ENCODE data around the gene SYNGR1. TPM values are rescaled to one million over a fixed set of nuclear protein-coding genes. Genes with fewer than 3 reads are reported as not detected.

The SYNGR1 gene
- total and polyA plus RNA-seq, 2 of the 8 experiments (the other 6 are each of a cell fraction or from before 2014, with no cell fraction given) = 32.5 to 84.7 TPM

DNA sequence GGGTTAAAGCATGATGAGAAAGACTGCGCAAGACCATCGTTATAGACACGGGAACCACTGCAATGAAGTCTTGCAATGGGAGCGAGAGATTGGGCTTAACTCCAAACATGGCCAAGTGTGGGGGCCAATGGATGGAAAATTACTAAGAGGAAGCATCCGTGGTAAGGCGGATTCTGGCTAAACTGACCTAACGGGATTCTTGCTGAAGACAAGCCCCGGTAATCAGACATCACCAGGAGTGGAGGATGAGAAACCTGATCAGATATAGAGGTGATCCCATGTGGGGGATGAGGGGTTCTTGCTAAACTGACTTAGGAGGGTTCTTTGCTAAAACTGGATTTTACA, 5.8 kb upstream of the SYNGR1 start:
- no peaks in the 10 kb centered on the region for H3K36me3 ChIP-seq (ENCODE audit: control insufficient read depth in 2 of 4, insufficient read depth in 4 of 4, low read length in 3 of 4)
- peak overlapping the region; percentile 23; the same call in 1 of the 2 replicates for H2BK15ac ChIP-seq (ENCODE audit: low read length)
- no peak overlapping the region for H3K9ac ChIP-seq (replicated peaks in 1 of 4; ENCODE audit: extremely low read depth in 1 of 4, low read depth in 3 of 4, low read length in 3 of 4)
- peak overlapping the region; percentile 56; the same call in 1 of the 2 replicates for H3K18ac ChIP-seq (ENCODE audit: extremely low read depth, low read length)
- no peaks in the 10 kb centered on the region for H3K79me1 ChIP-seq (ENCODE audit: low read depth, low read length)
- no peak for FAIRE-seq
- H2BK12ac ChIP-seq (ENCODE audit: low read depth, low read length) = no peak overlapping the region
- H3K56ac ChIP-seq (replicated peaks; ENCODE audit: insufficient read length, low read depth, low read length) = no peak overlapping the region
- DNase-seq (ENCODE audit: low read depth in 1 of 2, low spot score in 2 of 2) = no peak
- H3K27me3 ChIP-seq (replicated peaks in 1 of 4; ENCODE audit: control insufficient read depth in 3 of 4, extremely low read depth in 1 of 4, insufficient read depth in 3 of 4, low read length in 3 of 4) = 0 out of 7 replicates have a peak, but pooled peaks cover 0 to 2% (median 0%) of the 10 kb centered on the region in 4 experiments
- 0 out of 4 replicates have a peak overlapping the region, but pooled peaks of 1 of the 2 experiments have one; percentile 12 for H3K4me2 ChIP-seq (ENCODE audit: insufficient read depth in 1 of 2, low read depth in 2 of 2, low read length in 2 of 2)
- H3K79me2 ChIP-seq (ENCODE audit: control insufficient read depth in 1 of 2, insufficient read depth in 2 of 2, low read length in 2 of 2) = no peaks in the 10 kb centered on the region
- H2BK20ac ChIP-seq (ENCODE audit: low read length) = 0 out of 2 replicates have a peak overlapping the region, but pooled peaks have one; percentile 1
- no peaks in the 10 kb centered on the region for H3K23me2 ChIP-seq (ENCODE audit: low read depth, low read length)
- no peak overlapping the region for H2BK5ac ChIP-seq (ENCODE audit: low read depth, low read length)
- H3K4me1 ChIP-seq (replicated peaks in 1 of 4; ENCODE audit: control insufficient read depth in 3 of 4, insufficient read depth in 4 of 4, low read length in 3 of 4) = peaks cover 2 to 6% (median 4%) of the 10 kb centered on the region in 4 experiments; a peak in 5 of 7 replicates
- no peak overlapping the region for H4K5ac ChIP-seq (ENCODE audit: insufficient read length, low read depth, low read length)
- H2BK120ac ChIP-seq (replicated peaks; ENCODE audit: low read depth, low read length) = no peak overlapping the region
- no peak overlapping the region for H2AK5ac ChIP-seq (ENCODE audit: low read depth, low read length)
- peak overlapping the region; percentile 47; the same call in 1 of the 2 replicates for H2AFZ ChIP-seq (ENCODE audit: low read length)
- H4K91ac ChIP-seq (replicated peaks; ENCODE audit: insufficient read length, low read length) = no peak overlapping the region
- H3K27ac ChIP-seq (ENCODE audit: low read depth, low read length) = no peak overlapping the region
- 66% methylated on average over 8 of the region's 8 CpGs; no CpG with 5 or more reads in 1 of the 2 experiments for WGBS, 2 experiments (ENCODE audit: extremely low coverage in 1 of 2, insufficient coverage in 1 of 2, insufficient read length in 1 of 2, insufficient replicate concordance in 2 of 2, low coverage in 1 of 2, low lambda C conversion rate in 2 of 2, missing lambda C conversion rate in 1 of 2)
- H3K4ac ChIP-seq (replicated peaks; ENCODE audit: insufficient read length, low read depth, low read length) = no peak overlapping the region
- H4K20me1 ChIP-seq (replicated peaks in 1 of 2; ENCODE audit: control insufficient read depth in 1 of 2, insufficient read depth in 2 of 2, low read length in 2 of 2) = peaks cover 0 to 2% of the 10 kb centered on the region in 2 experiments
- CTCF ChIA-PET (ENCODE audit: partially characterized antibody) = interaction anchor here (0.8 to 8.1 kb wide), 26 partner anchors 9 to 209 kb away, joined by 3 to 110 read pairs (median 4); partner anchors contain the start of genes RPL3 and TAB1
- POLR2A ChIA-PET (ENCODE audit: partially characterized antibody) = interaction anchor here (0.9 to 20.6 kb wide), 4 partner anchors 27 to 181 kb away, joined by 3 to 472 read pairs (median 3); partner anchors contain the start of gene RPL3
- no peak overlapping the region for H3K23ac ChIP-seq (ENCODE audit: insufficient read length)
- no peak overlapping the region for H3K14ac ChIP-seq (ENCODE audit: insufficient read length)
- H4K8ac ChIP-seq (ENCODE audit: extremely low read depth, insufficient read depth, low read length) = no peak overlapping the region
- no peaks in the 10 kb centered on the region for H3K9me3 ChIP-seq (ENCODE audit: insufficient read depth in 2 of 2, low read depth in 1 of 2, low read length in 1 of 2)
- H3K4me3 ChIP-seq (ENCODE audit: extremely low read depth in 1 of 4, insufficient read depth in 2 of 4, low read depth in 3 of 4, low read length in 4 of 4) = peak overlapping the region in 1 of 4 experiments; percentile 3; a peak in 1 of 8 replicates
- TF ChIP-seq POU5F1 (IDR thresholded peaks at IDR 0.05; ENCODE audit: low read depth, low read length) = no peak
- TF ChIP-seq, protein P1, sequence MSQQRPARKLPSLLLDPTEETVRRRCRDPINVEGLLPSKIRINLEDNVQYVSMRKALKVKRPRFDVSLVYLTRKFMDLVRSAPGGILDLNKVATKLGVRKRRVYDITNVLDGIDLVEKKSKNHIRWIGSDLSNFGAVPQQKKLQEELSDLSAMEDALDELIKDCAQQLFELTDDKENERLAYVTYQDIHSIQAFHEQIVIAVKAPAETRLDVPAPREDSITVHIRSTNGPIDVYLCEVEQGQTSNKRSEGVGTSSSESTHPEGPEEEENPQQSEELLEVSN (IDR thresholded peaks at IDR 0.05) = no peak
- TF ChIP-seq ASH2L (IDR thresholded peaks at IDR 0.05; ENCODE audit: low read length) = no peak
- TF ChIP-seq TAF7 (optimal IDR thresholded peaks at IDR 0.05; ENCODE audit: borderline replicate concordance, low read depth, low read length) = no peak
- no peak for TF ChIP-seq FOSL1 (IDR thresholded peaks at IDR 0.05; ENCODE audit: insufficient read depth, low read depth, low read length)
- TF ChIP-seq MAFK (IDR thresholded peaks at IDR 0.05; ENCODE audit: low read depth, low read length) = no peak
- no peak for TF ChIP-seq EP300 (IDR thresholded peaks at IDR 0.05; ENCODE audit: borderline replicate concordance in 1 of 2, low read depth in 2 of 2, low read length in 2 of 2)
- TF ChIP-seq RFX5 (IDR thresholded peaks at IDR 0.05; ENCODE audit: borderline replicate concordance, low read depth, low read length) = no peak
- no peak for TF ChIP-seq JUND (IDR thresholded peaks at IDR 0.05; ENCODE audit: low read length)
- TF ChIP-seq HDAC6 (IDR thresholded peaks at IDR 0.05; ENCODE audit: low read depth, low read length) = no peak
- no peak for TF ChIP-seq HDAC2 (IDR thresholded peaks at IDR 0.05; ENCODE audit: borderline replicate concordance in 1 of 2, low read depth in 2 of 2, low read length in 2 of 2)
- no peak for TF ChIP-seq TCF12 (IDR thresholded peaks at IDR 0.05; ENCODE audit: low read depth, low read length)
